T-helper 22 cell (primary cell): ENCODE measurements around the gene SF3B2.
"Not testable (repeated sequence)": the region's sequence is repeated elsewhere in the genome, so short reads cannot be mapped to it uniquely, and the experiment has no call there.

ENCODE experiments used
- DNase-seq: peaks from one replicate; pipeline ENCODE4 v3.0.0-alpha.2; 2020; ENCODE audit warnings: low read depth

Gene SF3B2

DNA sequence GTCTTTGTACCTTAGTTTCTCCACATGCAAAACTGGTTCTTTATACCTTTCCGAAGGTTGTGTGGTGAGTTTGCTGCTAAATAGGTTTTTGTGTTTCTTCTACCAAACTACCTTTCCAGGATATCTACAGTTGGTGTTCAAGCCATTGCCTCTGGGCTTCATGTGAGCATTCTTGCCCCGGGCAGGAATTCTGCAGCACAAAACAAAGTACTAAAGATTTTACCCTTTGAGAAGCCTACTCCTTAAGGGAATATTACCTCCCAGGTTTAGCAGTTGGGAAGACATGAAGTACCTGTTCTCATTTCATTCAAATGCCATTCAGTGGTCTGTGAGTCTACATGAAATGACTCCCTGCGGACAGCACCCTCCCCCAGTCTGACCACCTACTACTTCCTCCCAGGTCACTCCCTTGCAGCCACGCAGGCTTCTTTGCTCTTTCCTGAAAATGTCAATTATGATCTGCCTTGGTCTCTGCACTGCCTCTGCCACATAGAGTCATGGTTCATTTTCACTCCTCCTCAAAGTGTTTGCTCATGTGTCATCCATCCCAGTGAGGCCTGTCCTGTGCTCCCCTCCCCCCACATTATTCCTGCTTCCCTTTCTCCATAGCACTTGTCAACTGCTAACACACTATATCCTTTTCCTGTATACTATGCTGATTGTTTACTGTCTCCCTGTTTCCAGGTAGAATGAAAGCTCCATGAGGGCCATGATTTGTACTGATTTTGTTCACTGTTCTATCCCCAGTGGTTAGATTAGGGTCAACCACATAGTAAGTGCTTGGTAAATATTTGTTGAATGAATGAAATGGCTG is 54.8 kb downstream of the SF3B2 start:
- DNase-seq, result no peak

DNA sequence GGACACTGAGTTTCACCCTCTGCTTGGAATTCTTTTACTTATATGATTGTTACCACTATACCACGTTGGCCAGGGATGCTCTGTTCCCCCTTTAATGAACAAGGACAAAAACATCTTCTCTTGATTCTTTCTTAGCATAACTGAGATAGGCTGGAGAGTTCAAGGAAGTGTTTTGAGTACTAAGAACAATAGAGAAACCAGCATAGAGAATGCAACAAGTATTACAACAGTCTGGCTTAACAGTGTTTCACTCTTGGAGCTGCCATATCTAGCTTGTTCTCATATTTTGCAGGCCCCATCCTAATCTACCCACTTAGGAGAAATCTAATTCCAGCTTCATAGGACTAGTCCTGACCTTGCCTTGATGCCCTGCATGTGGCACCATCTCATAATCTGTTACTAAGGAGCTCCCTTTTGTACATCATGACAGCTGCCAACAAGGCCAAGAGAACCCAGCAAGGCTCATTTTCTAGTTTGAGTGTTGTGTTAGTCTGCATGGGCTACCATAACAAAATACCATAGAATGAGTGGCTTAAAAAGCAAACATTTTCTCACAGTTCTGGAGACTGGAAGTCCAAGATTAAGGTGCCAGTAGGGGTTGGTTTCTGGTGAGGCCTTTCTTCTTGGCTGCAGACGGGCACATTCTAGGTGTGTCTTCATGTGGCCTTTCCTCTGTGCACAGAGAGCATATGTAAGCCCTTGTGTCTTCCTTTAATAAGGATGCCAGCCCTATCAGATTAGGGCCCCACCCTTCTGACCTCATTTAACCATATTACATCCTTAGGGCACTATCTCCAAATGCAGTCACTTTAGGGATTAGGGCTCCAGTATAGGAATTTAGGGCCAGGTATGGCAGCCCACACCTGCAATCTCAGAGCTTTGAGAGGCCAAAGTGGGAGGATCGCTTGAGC is 55.7 kb downstream of the SF3B2 start:
- no peak for DNase-seq

DNA sequence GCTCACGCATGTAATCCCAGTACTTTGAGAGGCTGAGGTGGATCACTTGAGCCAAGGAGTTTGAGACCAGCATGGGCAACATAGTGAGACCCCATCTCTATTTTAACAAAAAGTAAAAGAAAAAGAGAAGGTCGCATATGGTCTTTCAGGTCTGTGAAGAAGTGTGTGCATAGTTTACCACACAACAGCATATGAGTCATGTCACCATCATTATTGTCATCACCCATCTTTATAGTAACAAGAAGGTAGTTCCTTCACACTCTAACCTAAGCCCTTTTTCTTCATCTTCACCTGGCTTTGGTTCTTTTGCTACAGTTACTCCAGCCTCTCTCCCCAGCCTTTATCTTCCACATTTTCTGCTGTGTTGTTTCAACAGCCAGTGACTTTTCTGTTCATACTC is 57.1 kb downstream of the SF3B2 start:
- DNase-seq, result no peak

DNA sequence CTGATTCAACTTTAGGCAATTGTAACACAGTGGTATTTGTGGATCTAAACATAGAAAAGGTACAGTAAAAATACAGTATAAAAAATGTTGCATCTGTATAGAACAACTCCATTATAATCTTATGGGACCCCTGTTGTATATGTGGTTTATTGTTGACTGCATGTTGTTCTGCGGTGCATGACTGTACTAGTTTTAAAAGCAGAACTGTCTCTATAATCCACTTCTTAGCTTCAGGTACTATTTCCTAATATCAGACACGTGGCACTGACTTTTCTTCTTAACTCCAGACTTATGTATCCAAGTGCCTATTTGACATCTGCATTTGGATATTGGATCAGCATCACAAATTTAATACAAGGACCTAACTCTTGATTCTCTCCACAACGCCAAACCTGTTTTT is 59.0 kb downstream of the SF3B2 start:
- DNase-seq, result no peak

DNA sequence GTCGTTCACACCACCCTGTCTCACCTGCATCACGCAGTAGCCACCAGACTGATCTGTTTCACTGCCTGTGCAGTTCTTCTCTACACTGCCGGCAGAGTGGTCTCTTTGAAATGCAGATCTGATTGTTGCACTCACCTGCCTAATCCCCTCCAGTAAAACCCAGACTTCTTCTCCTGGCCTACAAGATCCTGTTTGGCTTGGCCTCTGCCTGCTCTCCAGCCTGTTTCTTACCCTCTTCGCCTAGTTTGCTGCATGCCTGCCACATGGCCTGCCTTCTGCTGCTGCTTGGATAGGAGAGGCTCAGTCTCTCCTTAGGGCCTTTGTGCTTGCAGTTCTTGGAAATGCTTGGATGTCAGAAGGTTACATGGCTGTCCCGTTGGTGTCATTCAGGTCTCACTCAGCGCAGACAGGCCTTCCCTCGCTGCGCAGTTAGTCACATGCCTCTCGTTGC is 59.9 kb downstream of the SF3B2 start:
- no peak for DNase-seq

DNA sequence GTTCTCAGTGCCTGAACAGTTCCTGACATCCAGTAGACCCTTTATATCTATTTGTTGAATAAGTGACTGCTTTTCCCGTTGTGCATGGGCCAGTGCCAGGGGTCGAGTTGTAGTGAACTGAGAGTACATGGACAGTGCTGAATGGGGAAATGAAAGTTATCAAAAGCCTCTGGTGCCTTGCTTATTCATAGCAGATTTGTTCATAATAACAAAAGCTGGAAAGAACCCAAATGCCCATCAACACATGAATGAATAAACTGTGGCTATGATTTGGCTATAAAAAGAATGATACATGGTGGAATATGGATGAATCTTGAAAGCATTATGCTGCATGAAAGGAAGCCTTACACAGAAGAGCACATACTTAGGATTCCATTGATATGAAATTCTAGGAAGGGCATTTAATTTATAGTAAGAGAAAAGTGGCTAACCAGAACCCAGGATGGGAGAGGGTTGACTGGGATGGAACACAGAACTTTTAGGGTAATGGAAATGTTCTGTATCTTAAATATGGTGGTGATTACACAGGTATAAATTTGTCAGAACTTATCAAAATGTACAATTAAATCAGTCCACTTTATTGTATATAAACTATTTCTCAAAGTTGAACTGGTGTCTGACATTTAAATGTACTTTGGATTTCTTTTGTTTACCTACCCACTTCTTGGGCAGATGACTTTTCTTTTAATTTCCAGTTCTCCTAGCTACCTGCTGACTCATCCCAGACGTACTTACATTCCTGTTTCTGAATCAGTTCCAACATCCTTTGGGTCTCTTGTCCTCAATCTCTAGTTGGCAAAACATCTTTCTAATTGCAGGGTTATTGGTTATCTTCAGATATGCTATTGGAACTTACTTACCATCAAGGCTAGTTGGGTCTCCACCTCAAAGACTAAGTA is 60.7 kb downstream of the SF3B2 start:
- DNase-seq, result no peak

DNA sequence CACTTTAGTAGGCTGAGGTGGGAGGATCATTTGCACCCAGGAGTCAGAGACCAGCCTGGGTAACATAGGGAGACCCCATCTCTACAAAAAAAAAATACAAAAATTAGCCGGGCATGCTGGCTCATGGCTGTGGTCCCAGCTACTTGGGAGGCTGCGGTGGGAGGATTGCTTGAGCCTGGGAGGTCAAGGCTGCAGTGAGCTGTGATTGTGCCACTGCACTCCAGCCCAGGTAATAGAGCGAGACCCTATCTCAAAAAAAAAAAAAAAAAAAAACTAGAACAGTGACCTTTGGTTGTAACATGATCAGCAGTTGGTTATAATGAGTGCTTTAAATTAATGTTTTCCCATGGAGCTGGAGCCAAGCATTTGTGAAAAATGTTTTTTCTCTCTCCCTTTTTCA is 62.8 kb downstream of the SF3B2 start:
- not testable (repeated sequence) for DNase-seq

DNA sequence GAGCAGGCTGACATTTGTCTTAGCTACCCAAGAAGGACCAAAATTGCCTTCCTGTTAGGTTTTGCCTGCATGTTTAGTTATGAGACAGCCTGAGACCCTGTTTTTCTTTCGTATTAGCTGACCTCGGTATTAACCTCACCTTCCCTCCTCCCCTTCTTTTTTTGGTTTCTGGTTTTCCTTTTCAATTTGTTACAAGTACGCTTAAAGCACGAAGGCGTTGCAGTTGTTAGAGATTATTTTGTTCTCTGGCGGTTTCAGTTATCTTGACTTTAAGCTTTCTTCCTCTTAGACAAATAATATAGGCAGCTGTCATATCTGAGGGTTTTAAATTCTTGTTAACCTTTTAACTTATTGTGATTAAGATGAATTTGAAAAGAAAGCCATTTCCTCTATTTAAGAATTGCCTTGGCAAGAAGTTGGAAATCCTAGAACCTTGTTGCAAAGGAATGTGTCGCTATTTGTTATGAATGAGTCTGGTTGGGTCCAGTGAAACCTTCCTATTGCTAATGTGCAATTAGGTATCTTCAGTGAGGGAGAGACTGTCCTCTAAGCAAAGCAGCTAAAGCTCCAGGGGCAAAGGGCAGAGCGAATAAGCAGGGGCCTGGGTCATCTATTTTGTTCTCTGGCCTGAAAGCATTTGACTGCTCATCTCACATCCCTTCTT is 63.6 kb downstream of the SF3B2 start:
- DNase-seq, result no peak

DNA sequence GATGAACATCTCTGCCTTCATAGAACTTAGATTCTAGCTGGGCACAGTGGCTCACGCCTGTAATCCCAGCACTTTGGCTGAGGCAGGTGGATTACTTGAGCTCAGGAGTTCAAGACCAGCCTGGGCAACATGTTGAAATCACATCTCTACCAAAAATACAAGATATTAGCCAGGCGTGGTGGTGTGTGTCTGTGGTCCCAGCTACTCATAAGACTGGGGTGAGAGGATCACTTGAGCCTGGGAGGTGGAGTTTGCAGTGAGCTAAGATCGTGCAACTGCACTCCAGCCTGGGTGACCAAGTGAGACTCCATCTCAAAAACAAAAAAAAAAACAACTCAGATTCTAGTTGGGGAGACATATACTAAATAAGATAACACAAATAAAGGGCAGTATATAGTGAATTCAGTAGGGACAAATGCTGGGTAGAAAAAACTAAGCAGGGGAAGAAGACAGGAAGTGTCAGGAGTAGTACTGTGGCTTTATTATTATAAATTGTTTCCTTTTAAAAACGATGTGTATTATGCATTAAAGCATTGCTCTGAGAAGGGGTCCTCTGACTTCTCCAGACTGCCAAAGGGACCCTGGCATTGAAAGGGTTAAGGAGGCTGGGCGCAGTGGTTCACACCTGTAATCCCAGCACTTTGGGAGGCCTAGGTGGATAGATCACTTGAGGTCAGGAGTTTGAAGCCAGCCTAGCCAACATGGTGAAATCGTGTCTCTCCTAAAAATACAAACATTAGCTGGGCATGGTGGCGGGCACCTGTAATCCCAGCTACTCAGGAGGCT is 64.6 kb downstream of the SF3B2 start:
- no peak for DNase-seq

DNA sequence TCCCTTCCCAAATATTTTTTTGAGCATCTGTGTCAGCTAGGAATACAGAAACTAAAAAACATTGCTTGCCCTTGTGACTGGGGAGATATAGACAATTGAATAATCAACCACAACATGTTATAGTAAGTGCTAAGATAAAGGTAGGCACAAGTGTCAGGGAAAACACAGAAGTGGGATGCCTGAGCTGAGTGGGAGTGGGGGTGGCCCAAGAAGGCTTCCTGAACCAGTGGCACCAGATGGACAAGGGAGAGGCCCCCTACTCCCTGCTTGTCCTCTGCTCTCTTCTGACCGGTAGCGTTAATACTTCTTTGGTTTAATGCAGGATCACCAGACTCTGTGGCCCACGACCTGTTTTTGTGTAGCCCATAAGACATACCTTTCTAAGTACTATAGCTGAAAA is 66.7 kb downstream of the SF3B2 start:
- no peak for DNase-seq
